GM18505 (cell line): ENCODE results near the gene AIF1L.

Experiments used
- ATAC-seq: cut with Tn5 transposase; IDR thresholded peaks from one replicate; pipeline ENCODE4 v1.9.1; 2021; ENCODE audit not compliant: unreplicated experiment
- POLR2A ChIP-seq: IDR thresholded peaks from 4 replicates; pipeline ENCODE4 v1.6.1; 2011; ENCODE audit warnings: borderline replicate concordance; ENCODE audit not compliant: insufficient read depth, insufficient read length; ENCODE audit errors: extremely low read depth

Gene AIF1L

DNA sequence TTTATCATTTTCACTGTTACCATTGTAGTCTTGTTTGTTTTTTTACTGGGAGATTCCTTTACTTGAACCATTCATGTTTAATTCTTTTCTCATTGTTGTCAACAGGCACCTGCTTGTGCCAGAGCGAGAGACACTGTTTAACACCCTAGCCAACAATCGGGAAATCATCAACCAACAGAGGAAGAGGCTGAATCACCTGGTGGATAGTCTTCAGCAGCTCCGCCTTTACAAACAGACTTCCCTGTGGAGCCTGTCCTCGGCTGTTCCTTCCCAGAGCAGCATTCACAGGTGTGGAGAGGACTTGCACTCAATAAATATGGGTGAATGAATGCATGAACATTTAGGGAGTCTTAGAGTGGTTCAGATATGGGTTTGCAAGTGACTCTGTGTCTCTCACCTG is 66.6 kb downstream of the AIF1L start:
- no peak for TF ChIP-seq POLR2A
- no peak for ATAC-seq

- no peak for ATAC-seq
- no peak for TF ChIP-seq POLR2A
Measured at GRCh38 chr9:131165523-131165922, 69.2 kb downstream of the AIF1L start.

GRCh38 chr9:131167146-131167692 is 70.9 kb downstream of the AIF1L start:
- no peak for TF ChIP-seq POLR2A
- ATAC-seq = no peak

GRCh38 chr9:131167936-131168335 is 71.6 kb downstream of the AIF1L start:
- TF ChIP-seq POLR2A = no peak
- no peak for ATAC-seq

- TF ChIP-seq POLR2A = no peak
- no peak for ATAC-seq
Measured at GRCh38 chr9:131169563-131170240, 73.4 kb downstream of the AIF1L start.
